GM12874 (cell line): Measurements from ENCODE around the gene NTF3.

ENCODE experiments used
- CTCF ChIP-seq: IDR thresholded peaks from 2 replicates; pipeline ENCODE4 v1.5.1; 2011; ENCODE audit warnings: low read depth, mild to moderate bottlenecking, control low read depth, low read length, moderate library complexity; ENCODE audit not compliant: insufficient read depth

Gene NTF3

GRCh38 chr12:5521456-5522325 lies 89.8 kb downstream of the NTF3 start:
- TF ChIP-seq CTCF = no peak

GRCh38 chr12:5522432-5523335 lies 90.8 kb downstream of the NTF3 start:
- no peak for TF ChIP-seq CTCF

- TF ChIP-seq CTCF = no peak
Measured at GRCh38 chr12:5523396-5524115, 91.6 kb downstream of the NTF3 start.

GRCh38 chr12:5524116-5524768 lies 92.3 kb downstream of the NTF3 start:
- no peak for TF ChIP-seq CTCF

- no peak for TF ChIP-seq CTCF
Measured at GRCh38 chr12:5524769-5525436, 93.0 kb downstream of the NTF3 start.

- no peak for TF ChIP-seq CTCF
Measured at GRCh38 chr12:5525783-5526367, 94.0 kb downstream of the NTF3 start.
